Measurements from ENCODE around the gene ADH5. TPM values are rescaled to one million over a fixed set of nuclear protein-coding genes. Genes with fewer than 3 reads are reported as not detected.

Gene ADH5
- total and polyA plus RNA-seq, 9 of the 15 experiments (the other 6 are each of a cell fraction or from before 2014, with no cell fraction given): 115 to 310 (median 200) TPM

GRCh38 chr4:99061048-99061700, 27.4 kb downstream of the ADH5 start (continued):
- no peak for TF ChIP-seq FOXP4 (CRISPR knock-in tag; IDR thresholded peaks at IDR 0.05; ENCODE audit: borderline replicate concordance)
- TF ChIP-seq STAT6 (CRISPR knock-in tag; IDR thresholded peaks at IDR 0.05): no peak
- no peak for TF ChIP-seq HSF4 (CRISPR knock-in tag; IDR thresholded peaks at IDR 0.05; ENCODE audit: borderline replicate concordance)
- no peak for TF ChIP-seq ZNF584 (CRISPR knock-in tag; IDR thresholded peaks at IDR 0.05; ENCODE audit: low read depth)

GRCh38 chr4:99059550-99059949, 29.0 kb downstream of the ADH5 start:
- CTCF ChIA-PET (ENCODE audit: low intra/inter-chr PET ratio): no interaction called here
- 100% methylated on average over 1 of the region's 1 CpG for WGBS (ENCODE audit: insufficient coverage, low coverage, missing lambda C conversion rate)
- POLR2A ChIA-PET: no interaction called here
- no TSS peak for BruUV-seq (replicated peaks)
- no peaks in the 10 kb centered on the region for H3K9me3 ChIP-seq (replicated peaks; ENCODE audit: control insufficient read depth, insufficient read depth, low read depth, low read length)
- no peak for ATAC-seq
- no peaks in the 10 kb centered on the region for H3K27me3 ChIP-seq (ENCODE audit: control insufficient read depth in 2 of 2, insufficient read depth in 2 of 2, low read length in 2 of 2)
- H3K9me1 ChIP-seq (ENCODE audit: control insufficient read depth, insufficient read depth, low read length): no peaks in the 10 kb centered on the region
- no peaks in the 10 kb centered on the region; a peak in 2 of 5 replicates for H3K4me1 ChIP-seq (replicated peaks in 1 of 2; ENCODE audit: control insufficient read depth in 2 of 2, insufficient read depth in 2 of 2, low read length in 2 of 2)
- no peaks in the 10 kb centered on the region for H3K79me2 ChIP-seq (ENCODE audit: control insufficient read depth, insufficient read depth, low read length)
- no peak for TF ChIP-seq CBX2 (IDR thresholded peaks at IDR 0.05; ENCODE audit: insufficient read depth, low read length, poor library complexity, severe bottlenecking)
- no peak for TF ChIP-seq E2F1 (CRISPR knock-in tag; IDR thresholded peaks at IDR 0.05)
- no peak for TF ChIP-seq TAF9B (IDR thresholded peaks at IDR 0.05; ENCODE audit: partially characterized antibody)
- no peak for DNase-seq (ENCODE audit: extremely low read depth in 1 of 4, low spot score in 3 of 4)
- H2AFZ ChIP-seq (ENCODE audit: low read depth, low read length): no peak overlapping the region
- no peak overlapping the region for H3K27ac ChIP-seq (ENCODE audit: extremely low read depth, low read depth, low read length)
- H3K36me3 ChIP-seq (ENCODE audit: control insufficient read depth, insufficient read depth, low read length): peaks cover 72% of the 10 kb centered on the region
- no peak for FAIRE-seq
- H3K4me3 ChIP-seq: no peak overlapping the region
- no peaks in the 10 kb centered on the region; the same call in 1 of the 2 replicates for H4K20me1 ChIP-seq (replicated peaks; ENCODE audit: control insufficient read depth, insufficient read depth, low read length)
- intact Hi-C loops (cut with micrococcal nuclease) (loop anchor here (5.0 kb wide), 1 partner anchor 127 kb away; no protein-coding TSS in a partner anchor), in situ Hi-C loops (cut with MboI) (loop anchor here (5.0 to 10.0 kb wide), 2 partner anchors 62 to 315 kb away; partner anchors contain the start of gene METAP1)
- H3K4me2 ChIP-seq (ENCODE audit: insufficient read depth, low read length): no peak overlapping the region
- H3K9ac ChIP-seq (ENCODE audit: insufficient read depth in 1 of 2, low read depth in 2 of 2, low read length in 2 of 2): no peak overlapping the region
